ENCODE results near the gene EGFL8. TPM values are rescaled to one million over a fixed set of nuclear protein-coding genes. Genes with fewer than 3 reads are reported as not detected.
A peak's percentile ranks its signal among the peaks of the same experiment; 100 is the strongest.

Gene EGFL8
- total and polyA plus RNA-seq, 9 of the 15 experiments (the other 6 are each of a cell fraction or from before 2014, with no cell fraction given): 2.2 to 47.4 (median 14.2) TPM

DNA sequence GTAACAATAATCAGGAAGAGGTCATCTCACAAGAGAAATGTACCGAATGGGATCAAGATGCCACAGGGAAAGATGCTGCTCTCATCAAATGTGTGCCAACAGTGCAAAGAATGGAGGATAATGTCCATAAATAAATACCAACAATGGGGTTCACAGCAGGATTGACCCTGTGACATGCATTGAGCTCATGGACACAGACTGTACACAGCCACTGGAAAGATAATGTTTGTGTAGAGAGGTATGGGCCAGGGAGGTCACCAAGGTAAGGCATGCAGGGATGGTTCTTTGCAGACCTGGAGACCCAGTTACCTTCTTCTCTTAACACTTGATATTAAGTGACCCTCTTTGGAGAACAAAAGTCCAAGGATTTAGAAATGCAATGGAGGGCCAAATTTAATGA lies 10.0 kb downstream of the EGFL8 start:
- peak overlapping the region in 1 of 2 experiments; percentile 81; a peak in 2 of 4 replicates for H3K9ac ChIP-seq (ENCODE audit: insufficient read depth in 1 of 2, low read depth in 2 of 2, low read length in 2 of 2)
- FAIRE-seq (no peak), ATAC-seq (no peak), DNase-seq (ENCODE audit: extremely low read depth in 1 of 4, low spot score in 3 of 4) (no peak)
- WGBS (ENCODE audit: insufficient coverage, low coverage, missing lambda C conversion rate): 74% methylated on average over 1 of the region's 1 CpG
- H3K9me1 ChIP-seq (ENCODE audit: control insufficient read depth, insufficient read depth, low read length): no peaks in the 10 kb centered on the region
- no peak overlapping the region; the same call in 2 of the 3 replicates for H3K27ac ChIP-seq (ENCODE audit: extremely low read depth, low read depth, low read length)
- H3K4me3 ChIP-seq: peak overlapping the region; percentile 88
- BruUV-seq (replicated peaks): no TSS peak
- intact Hi-C loops (cut with micrococcal nuclease) (loop anchor here (10.0 kb wide), 2 partner anchors 350 to 510 kb away; partner anchors contain the start of genes C6orf47, CSNK2B, GPANK1 and HSPA1B), in situ Hi-C loops (cut with MboI) (no loop called here)
- no peaks in the 10 kb centered on the region for H4K20me1 ChIP-seq (replicated peaks; ENCODE audit: control insufficient read depth, insufficient read depth, low read length)
- H3K4me2 ChIP-seq (ENCODE audit: insufficient read depth, low read length): peak overlapping the region; percentile 88
- peaks cover 35% of the 10 kb centered on the region for H3K36me3 ChIP-seq (ENCODE audit: control insufficient read depth, insufficient read depth, low read length)
- H2AFZ ChIP-seq (ENCODE audit: low read depth, low read length): no peak overlapping the region
- H3K79me2 ChIP-seq (ENCODE audit: control insufficient read depth, insufficient read depth, low read length): peaks cover 55% of the 10 kb centered on the region
- peaks cover 25 to 46% of the 10 kb centered on the region in 2 experiments for H3K4me1 ChIP-seq (replicated peaks in 1 of 2; ENCODE audit: control insufficient read depth in 2 of 2, insufficient read depth in 2 of 2, low read length in 2 of 2)
- H3K9me3 ChIP-seq (replicated peaks; ENCODE audit: control insufficient read depth, insufficient read depth, low read depth, low read length): no peaks in the 10 kb centered on the region
- H3K27me3 ChIP-seq (ENCODE audit: control insufficient read depth in 2 of 2, insufficient read depth in 2 of 2, low read length in 2 of 2): no peaks in the 10 kb centered on the region
- ChIA-PET CTCF (ENCODE audit: low intra/inter-chr PET ratio) (interaction anchor here (0.5 kb wide), 1 partner anchor 54 kb away, joined by 3 read pairs; no protein-coding TSS in a partner anchor), POLR2A (interaction anchor here (0.6 kb wide), 1 partner anchor 758 kb away, joined by 3 read pairs; no protein-coding TSS in a partner anchor)
- no peak for TF ChIP-seq CTBP1 (IDR thresholded peaks at IDR 0.05; ENCODE audit: borderline replicate concordance)
- TF ChIP-seq, protein P1, sequence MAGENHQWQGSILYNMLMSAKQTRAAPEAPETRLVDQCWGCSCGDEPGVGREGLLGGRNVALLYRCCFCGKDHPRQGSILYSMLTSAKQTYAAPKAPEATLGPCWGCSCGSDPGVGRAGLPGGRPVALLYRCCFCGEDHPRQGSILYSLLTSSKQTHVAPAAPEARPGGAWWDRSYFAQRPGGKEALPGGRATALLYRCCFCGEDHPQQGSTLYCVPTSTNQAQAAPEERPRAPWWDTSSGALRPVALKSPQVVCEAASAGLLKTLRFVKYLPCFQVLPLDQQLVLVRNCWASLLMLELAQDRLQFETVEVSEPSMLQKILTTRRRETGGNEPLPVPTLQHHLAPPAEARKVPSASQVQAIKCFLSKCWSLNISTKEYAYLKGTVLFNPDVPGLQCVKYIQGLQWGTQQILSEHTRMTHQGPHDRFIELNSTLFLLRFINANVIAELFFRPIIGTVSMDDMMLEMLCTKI (IDR thresholded peaks at IDR 0.05; ENCODE audit: partially characterized antibody): no peak
- TF ChIP-seq WHSC1 (IDR thresholded peaks at IDR 0.05; ENCODE audit: low read length): no peak
- TF ChIP-seq RNF2 (IDR thresholded peaks at IDR 0.05): no peak
- no peak for TF ChIP-seq ZFP36 (IDR thresholded peaks at IDR 0.05; ENCODE audit: low read depth, low read length, partially characterized antibody)
- TF ChIP-seq, protein P2, sequence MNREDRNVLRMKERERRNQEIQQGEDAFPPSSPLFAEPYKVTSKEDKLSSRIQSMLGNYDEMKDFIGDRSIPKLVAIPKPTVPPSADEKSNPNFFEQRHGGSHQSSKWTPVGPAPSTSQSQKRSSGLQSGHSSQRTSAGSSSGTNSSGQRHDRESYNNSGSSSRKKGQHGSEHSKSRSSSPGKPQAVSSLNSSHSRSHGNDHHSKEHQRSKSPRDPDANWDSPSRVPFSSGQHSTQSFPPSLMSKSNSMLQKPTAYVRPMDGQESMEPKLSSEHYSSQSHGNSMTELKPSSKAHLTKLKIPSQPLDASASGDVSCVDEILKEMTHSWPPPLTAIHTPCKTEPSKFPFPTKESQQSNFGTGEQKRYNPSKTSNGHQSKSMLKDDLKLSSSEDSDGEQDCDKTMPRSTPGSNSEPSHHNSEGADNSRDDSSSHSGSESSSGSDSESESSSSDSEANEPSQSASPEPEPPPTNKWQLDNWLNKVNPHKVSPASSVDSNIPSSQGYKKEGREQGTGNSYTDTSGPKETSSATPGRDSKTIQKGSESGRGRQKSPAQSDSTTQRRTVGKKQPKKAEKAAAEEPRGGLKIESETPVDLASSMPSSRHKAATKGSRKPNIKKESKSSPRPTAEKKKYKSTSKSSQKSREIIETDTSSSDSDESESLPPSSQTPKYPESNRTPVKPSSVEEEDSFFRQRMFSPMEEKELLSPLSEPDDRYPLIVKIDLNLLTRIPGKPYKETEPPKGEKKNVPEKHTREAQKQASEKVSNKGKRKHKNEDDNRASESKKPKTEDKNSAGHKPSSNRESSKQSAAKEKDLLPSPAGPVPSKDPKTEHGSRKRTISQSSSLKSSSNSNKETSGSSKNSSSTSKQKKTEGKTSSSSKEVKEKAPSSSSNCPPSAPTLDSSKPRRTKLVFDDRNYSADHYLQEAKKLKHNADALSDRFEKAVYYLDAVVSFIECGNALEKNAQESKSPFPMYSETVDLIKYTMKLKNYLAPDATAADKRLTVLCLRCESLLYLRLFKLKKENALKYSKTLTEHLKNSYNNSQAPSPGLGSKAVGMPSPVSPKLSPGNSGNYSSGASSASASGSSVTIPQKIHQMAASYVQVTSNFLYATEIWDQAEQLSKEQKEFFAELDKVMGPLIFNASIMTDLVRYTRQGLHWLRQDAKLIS (CRISPR knock-in tag; IDR thresholded peaks at IDR 0.05): no peak
- TF ChIP-seq NRF1 (conservative IDR thresholded peaks at IDR 0.05 in 1 of 2, IDR thresholded peaks at IDR 0.05 in 1 of 2): no peak
- no peak for TF ChIP-seq ZNF431 (CRISPR knock-in tag; IDR thresholded peaks at IDR 0.05)
- no peak for TF ChIP-seq GABPA (tag; conservative IDR thresholded peaks at IDR 0.05; ENCODE audit: low read depth)
- TF ChIP-seq, protein P3, sequence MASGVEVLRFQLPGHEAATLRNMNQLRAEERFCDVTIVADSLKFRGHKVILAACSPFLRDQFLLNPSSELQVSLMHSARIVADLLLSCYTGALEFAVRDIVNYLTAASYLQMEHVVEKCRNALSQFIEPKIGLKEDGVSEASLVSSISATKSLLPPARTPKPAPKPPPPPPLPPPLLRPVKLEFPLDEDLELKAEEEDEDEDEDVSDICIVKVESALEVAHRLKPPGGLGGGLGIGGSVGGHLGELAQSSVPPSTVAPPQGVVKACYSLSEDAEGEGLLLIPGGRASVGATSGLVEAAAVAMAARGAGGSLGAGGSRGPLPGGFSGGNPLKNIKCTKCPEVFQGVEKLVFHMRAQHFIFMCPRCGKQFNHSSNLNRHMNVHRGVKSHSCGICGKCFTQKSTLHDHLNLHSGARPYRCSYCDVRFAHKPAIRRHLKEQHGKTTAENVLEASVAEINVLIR (CRISPR knock-in tag; IDR thresholded peaks at IDR 0.05): no peak
- TF ChIP-seq, protein P4, sequence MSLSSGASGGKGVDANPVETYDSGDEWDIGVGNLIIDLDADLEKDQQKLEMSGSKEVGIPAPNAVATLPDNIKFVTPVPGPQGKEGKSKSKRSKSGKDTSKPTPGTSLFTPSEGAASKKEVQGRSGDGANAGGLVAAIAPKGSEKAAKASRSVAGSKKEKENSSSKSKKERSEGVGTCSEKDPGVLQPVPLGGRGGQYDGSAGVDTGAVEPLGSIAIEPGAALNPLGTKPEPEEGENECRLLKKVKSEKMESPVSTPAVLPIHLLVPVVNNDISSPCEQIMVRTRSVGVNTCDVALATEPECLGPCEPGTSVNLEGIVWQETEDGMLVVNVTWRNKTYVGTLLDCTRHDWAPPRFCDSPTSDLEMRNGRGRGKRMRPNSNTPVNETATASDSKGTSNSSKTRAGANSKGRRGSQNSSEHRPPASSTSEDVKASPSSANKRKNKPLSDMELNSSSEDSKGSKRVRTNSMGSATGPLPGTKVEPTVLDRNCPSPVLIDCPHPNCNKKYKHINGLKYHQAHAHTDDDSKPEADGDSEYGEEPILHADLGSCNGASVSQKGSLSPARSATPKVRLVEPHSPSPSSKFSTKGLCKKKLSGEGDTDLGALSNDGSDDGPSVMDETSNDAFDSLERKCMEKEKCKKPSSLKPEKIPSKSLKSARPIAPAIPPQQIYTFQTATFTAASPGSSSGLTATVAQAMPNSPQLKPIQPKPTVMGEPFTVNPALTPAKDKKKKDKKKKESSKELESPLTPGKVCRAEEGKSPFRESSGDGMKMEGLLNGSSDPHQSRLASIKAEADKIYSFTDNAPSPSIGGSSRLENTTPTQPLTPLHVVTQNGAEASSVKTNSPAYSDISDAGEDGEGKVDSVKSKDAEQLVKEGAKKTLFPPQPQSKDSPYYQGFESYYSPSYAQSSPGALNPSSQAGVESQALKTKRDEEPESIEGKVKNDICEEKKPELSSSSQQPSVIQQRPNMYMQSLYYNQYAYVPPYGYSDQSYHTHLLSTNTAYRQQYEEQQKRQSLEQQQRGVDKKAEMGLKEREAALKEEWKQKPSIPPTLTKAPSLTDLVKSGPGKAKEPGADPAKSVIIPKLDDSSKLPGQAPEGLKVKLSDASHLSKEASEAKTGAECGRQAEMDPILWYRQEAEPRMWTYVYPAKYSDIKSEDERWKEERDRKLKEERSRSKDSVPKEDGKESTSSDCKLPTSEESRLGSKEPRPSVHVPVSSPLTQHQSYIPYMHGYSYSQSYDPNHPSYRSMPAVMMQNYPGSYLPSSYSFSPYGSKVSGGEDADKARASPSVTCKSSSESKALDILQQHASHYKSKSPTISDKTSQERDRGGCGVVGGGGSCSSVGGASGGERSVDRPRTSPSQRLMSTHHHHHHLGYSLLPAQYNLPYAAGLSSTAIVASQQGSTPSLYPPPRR (CRISPR knock-in tag; IDR thresholded peaks at IDR 0.05; ENCODE audit: borderline replicate concordance): no peak

Measured in K562 (cell line).